Measurements from ENCODE around the gene ULK1. TPM values are rescaled to one million over a fixed set of nuclear protein-coding genes. Genes with fewer than 3 reads are reported as not detected.

ULK1 gene
- total RNA-seq, 2 experiments from 2014 or later, result 85.0 to 91.6 TPM

- no peaks in the 10 kb centered on the region for H3K27me3 Mint-ChIP-seq
- H3K27ac Mint-ChIP-seq, result no peak overlapping the region
- Histone ChIP-seq H3K27me3 (ENCODE audit: control insufficient read depth in 1 of 2, insufficient read depth in 2 of 2, low read length in 2 of 2) (no peaks in the 10 kb centered on the region), H3K27ac (ENCODE audit: low read depth in 1 of 2, low read length in 2 of 2) (no peak overlapping the region), H3K4me1 (ENCODE audit: insufficient read depth, low read length) (no peaks in the 10 kb centered on the region), H3K36me3 (ENCODE audit: insufficient read depth, low read length) (peaks cover 57% of the 10 kb centered on the region), H3K4me3 (ENCODE audit: low read length) (no peak overlapping the region), H3K9me3 (ENCODE audit: control insufficient read depth in 1 of 2, insufficient read depth in 1 of 2, low read length in 2 of 2) (no peaks in the 10 kb centered on the region)
- H3K36me3 Mint-ChIP-seq (ENCODE audit: low read depth), result peaks cover 28% of the 10 kb centered on the region
- no peak for ATAC-seq (ENCODE audit: poor library complexity)
- TF ChIP-seq CTCF (IDR thresholded peaks at IDR 0.05), result no peak
- H3K4me1 Mint-ChIP-seq (ENCODE audit: low read depth), result no peaks in the 10 kb centered on the region
- H3K9me3 Mint-ChIP-seq, result no peaks in the 10 kb centered on the region
- ChIA-PET CTCF (no interaction called here), POLR2A (no interaction called here)
- no peak overlapping the region for H3K4me3 Mint-ChIP-seq
- intact Hi-C loops (cut with DNase I, micrococcal nuclease), result no loop called here
- DNase-seq, result no peak
Measured at GRCh38 chr12:131915000-131915689, 20.7 kb downstream of the ULK1 start.

- H3K36me3 ChIP-seq (ENCODE audit: insufficient read depth, low read length), result peaks cover 58% of the 10 kb centered on the region
- Mint-ChIP-seq H3K4me1 (ENCODE audit: low read depth) (no peaks in the 10 kb centered on the region), H3K4me3 (no peak overlapping the region), H3K27ac (no peak overlapping the region), H3K27me3 (no peaks in the 10 kb centered on the region), H3K36me3 (ENCODE audit: low read depth) (peaks cover 28% of the 10 kb centered on the region), H3K9me3 (no peaks in the 10 kb centered on the region)
- H3K27ac ChIP-seq (ENCODE audit: low read depth in 1 of 2, low read length in 2 of 2), result no peak overlapping the region
- H3K4me1 ChIP-seq (ENCODE audit: insufficient read depth, low read length), result no peaks in the 10 kb centered on the region
- intact Hi-C loops (cut with DNase I, micrococcal nuclease), result no loop called here
- CTCF ChIA-PET, result no interaction called here
- DNase-seq (no peak), ATAC-seq (ENCODE audit: poor library complexity) (no peak)
- H3K9me3 ChIP-seq (ENCODE audit: control insufficient read depth in 1 of 2, insufficient read depth in 1 of 2, low read length in 2 of 2), result no peaks in the 10 kb centered on the region
- POLR2A ChIA-PET, result no interaction called here
- H3K4me3 ChIP-seq (ENCODE audit: low read length), result no peak overlapping the region
- H3K27me3 ChIP-seq (ENCODE audit: control insufficient read depth in 1 of 2, insufficient read depth in 2 of 2, low read length in 2 of 2), result no peaks in the 10 kb centered on the region
- no peak for TF ChIP-seq CTCF (IDR thresholded peaks at IDR 0.05)
Measured at GRCh38 chr12:131915823-131916222, 21.4 kb downstream of the ULK1 start.

GRCh38 chr12:131916306-131917138 is 22.1 kb downstream of the ULK1 start:
- no peak overlapping the region for H3K27ac ChIP-seq (ENCODE audit: low read depth in 1 of 2, low read length in 2 of 2)
- H3K9me3 Mint-ChIP-seq, result no peaks in the 10 kb centered on the region
- intact Hi-C loops (cut with DNase I, micrococcal nuclease), result no loop called here
- H3K4me3 Mint-ChIP-seq, result no peak overlapping the region
- ChIA-PET POLR2A (no interaction called here), CTCF (no interaction called here)
- ATAC-seq (ENCODE audit: poor library complexity), result no peak
- no peak overlapping the region for H3K27ac Mint-ChIP-seq
- H3K9me3 ChIP-seq (ENCODE audit: control insufficient read depth in 1 of 2, insufficient read depth in 1 of 2, low read length in 2 of 2), result no peaks in the 10 kb centered on the region
- no peaks in the 10 kb centered on the region for H3K4me1 ChIP-seq (ENCODE audit: insufficient read depth, low read length)
- H3K36me3 ChIP-seq (ENCODE audit: insufficient read depth, low read length), result peaks cover 53% of the 10 kb centered on the region
- H3K4me3 ChIP-seq (ENCODE audit: low read length), result no peak overlapping the region
- no peaks in the 10 kb centered on the region for H3K4me1 Mint-ChIP-seq (ENCODE audit: low read depth)
- peaks cover 23% of the 10 kb centered on the region for H3K36me3 Mint-ChIP-seq (ENCODE audit: low read depth)
- TF ChIP-seq CTCF (IDR thresholded peaks at IDR 0.05), result no peak
- DNase-seq, result no peak
- H3K27me3 Mint-ChIP-seq, result no peaks in the 10 kb centered on the region
- no peaks in the 10 kb centered on the region for H3K27me3 ChIP-seq (ENCODE audit: control insufficient read depth in 1 of 2, insufficient read depth in 2 of 2, low read length in 2 of 2)
